ENCODE results near the gene SH2D2A. TPM values are rescaled to one million over a fixed set of nuclear protein-coding genes. Genes with fewer than 3 reads are reported as not detected.

The SH2D2A gene
- total RNA-seq (2014; rRNA removed; shearing (Covaris generic)), result 135 TPM in 2 replicates
- 50.7 and 72.9 TPM in 2 replicates for polyA plus RNA-seq (2014; cell fraction: nucleus; rRNA removed)

DNA sequence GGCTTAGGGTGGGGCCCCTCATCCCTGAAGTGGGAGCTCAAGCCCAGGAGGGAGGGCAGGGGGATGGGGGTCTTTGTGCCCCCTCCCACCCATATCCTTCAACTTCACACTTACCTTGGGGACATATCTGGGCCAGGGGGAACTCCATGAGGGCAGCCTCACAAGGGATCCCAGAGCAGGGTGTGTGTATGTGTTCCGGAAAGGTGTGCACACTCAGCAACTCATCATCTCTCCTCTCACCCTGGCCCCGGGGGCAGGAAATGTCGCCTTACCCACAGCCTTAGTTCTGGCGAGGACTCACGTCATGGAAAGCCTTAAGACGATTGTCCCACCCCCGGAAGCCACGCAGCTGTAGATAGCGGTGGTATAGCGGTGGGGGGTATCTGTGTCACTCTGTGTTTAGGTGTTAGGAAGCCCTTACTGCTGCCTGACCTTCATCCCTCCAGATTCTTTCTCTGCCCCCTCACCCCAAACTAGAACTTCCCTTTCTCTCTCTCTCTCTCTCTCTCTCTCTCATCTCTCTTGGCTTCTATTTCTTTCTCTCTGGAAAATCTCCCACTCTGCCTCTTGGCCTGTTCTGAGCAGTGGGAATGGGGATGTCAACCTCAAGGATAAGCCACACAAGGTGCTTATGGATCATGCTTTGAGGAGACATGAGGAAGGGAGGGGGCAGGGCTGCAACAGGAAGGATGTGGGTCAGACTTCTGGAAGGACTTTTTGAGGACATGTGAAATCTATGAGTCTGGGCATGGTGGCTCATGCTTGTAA, at the start of gene SH2D2A:
Gene SH2D2A, minus strand, starts transcription at position 288 of the 768 bp plus-strand sequence. Its CDS starts 140 bp downstream, at position 148.
- peak; percentile 90 for DNase-seq (ENCODE audit: extremely low read depth, low read depth)

DNA sequence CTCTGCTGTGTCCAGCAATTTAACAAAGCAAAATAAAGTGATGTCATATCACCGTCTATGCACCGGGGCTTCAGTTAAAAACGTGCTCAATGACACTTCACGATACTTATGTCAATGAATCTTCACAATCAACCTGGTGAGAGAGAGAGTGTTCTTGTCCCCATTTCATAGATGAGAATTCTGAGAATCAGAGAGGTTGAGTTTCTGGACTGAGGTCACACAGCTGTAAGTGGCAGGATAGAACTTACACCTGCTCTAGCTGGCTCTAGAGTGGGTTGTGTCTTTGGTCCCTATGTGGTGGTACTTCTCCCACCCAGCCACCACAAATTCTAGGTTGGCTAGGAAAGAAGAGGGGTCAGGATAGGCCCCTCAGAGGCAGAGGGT, 49.2 kb upstream of the SH2D2A start:
- no peak for DNase-seq (ENCODE audit: extremely low read depth, low read depth)

DNA sequence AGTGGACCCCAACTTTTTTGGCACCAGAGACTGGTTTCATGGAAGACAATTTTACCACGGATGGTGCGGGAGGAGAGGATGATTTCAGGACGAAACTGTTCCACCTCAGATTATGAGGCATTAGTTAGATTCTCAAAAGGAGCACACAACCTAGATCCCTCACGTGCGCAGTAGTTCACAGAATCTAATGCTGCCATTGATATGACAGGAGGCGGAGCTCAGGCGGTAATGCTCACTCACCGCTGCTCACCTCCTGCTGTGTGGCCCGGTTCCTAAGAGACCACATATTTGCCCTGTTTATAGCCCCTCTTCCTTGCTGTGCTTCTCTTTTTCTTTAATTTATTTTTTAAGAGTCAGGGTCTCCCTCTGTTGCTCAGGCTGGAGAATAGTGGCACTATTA, 48.6 kb upstream of the SH2D2A start:
- DNase-seq (ENCODE audit: extremely low read depth, low read depth), result no peak

GRCh38 chr1:156864796-156865195, 48.1 kb upstream of the SH2D2A start:
- DNase-seq (ENCODE audit: extremely low read depth, low read depth), result no peak

GRCh38 chr1:156863631-156864030, 47.0 kb upstream of the SH2D2A start:
- no peak for DNase-seq (ENCODE audit: extremely low read depth, low read depth)

GRCh38 chr1:156862997-156863599, 46.5 kb upstream of the SH2D2A start:
- DNase-seq (ENCODE audit: extremely low read depth, low read depth), result no peak

- no peak for DNase-seq (ENCODE audit: extremely low read depth, low read depth)
These were observed 45.9 kb upstream of the SH2D2A start for GRCh38 chr1:156862584-156862983.

- DNase-seq (ENCODE audit: extremely low read depth, low read depth), result no peak
These were observed 44.2 kb upstream of the SH2D2A start, which contains the start of gene NTRK1 for GRCh38 chr1:156860628-156861423. NTRK1 (plus strand) TSS chr1:156860865; CDS start chr1:156860935, 70 bp downstream.

- DNase-seq (ENCODE audit: extremely low read depth, low read depth), result peak; percentile 43
These were observed 43.5 kb upstream of the SH2D2A start for GRCh38 chr1:156860113-156860627.

- DNase-seq (ENCODE audit: extremely low read depth, low read depth), result no peak
These were observed 43.0 kb upstream of the SH2D2A start for GRCh38 chr1:156859523-156860112.

DNA sequence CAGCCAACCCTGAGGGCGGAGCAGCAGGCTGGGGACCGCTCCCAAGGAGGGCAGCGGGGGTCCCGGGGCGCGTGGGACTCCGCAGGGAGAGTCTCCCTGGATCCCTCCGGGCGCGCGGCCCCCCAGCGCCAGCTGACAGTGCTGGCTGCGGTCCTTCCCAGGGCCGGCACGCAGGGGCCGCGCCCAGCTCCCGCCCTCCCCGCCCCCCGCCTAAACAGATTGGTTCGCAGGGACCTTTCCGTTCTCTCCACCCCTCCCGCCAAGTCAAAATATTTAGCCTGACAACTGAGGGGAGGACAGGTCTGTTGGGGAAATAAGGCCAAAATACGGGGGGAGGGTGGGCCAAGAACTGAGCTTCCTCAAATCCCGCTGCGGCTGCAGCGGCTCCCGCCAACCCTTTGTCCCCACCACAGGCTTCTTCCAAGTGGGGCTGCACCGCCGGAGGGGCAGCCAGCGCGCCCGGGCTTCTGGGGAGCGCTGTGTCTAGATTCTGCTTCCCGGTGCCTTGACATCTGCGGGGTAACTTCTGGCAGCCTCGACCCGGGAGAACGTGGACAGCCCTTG, 42.4 kb upstream of the SH2D2A start, which contains the start of gene INSRR:
Gene INSRR, minus strand, starts transcription at position 159 of the 564 bp plus-strand sequence. CDS start 496 bp downstream, outside the sequence.
- no peak for DNase-seq (ENCODE audit: extremely low read depth, low read depth)

GRCh38 chr1:156858555-156858956, 41.9 kb upstream of the SH2D2A start:
- DNase-seq (ENCODE audit: extremely low read depth, low read depth), result no peak

- no peak for DNase-seq (ENCODE audit: extremely low read depth, low read depth)
These were observed 40.9 kb upstream of the SH2D2A start for GRCh38 chr1:156857532-156857931.

DNA sequence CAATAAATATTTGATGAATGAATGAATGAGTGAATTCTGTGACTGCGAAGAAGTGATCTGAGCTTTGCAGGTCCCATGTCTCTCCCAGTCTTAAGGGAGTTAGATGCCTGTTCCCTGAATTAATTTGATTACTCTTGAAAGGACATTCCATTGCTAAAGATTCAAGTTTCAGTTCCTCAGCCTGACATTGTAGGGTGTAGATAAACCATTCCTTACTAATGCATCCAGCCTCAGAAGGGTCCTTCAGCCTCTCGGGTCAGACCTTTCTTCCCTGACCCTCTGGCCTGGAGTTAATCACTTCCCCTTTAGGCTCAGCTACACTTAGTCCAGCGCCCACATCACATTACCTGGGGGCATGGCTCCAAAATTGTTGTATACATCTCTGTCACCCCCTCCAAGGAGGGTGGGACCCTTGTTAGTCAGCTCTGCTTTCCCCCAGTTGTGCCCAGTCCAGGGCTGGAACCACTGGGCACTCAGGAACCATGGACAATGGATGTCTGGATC, 39.7 kb upstream of the SH2D2A start:
- DNase-seq (ENCODE audit: extremely low read depth, low read depth), result no peak

DNA sequence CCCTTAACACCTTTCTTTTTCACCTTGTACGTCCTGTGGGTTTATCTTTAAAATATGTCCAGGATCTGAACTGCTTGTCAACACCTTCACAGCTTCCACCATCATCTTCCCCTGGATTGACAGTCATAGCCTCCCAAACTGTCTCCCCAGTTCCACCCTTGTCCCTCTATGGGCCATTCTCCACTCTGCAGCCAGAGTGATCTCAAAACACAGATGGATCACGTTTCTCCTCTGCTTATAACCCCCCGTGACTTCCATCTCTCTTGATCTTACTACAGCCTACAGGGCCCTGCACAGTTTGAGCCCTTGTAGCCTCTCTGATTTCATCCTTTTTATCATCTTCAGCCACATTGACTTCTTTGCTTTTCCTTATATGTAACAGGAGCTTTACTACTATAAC, 38.0 kb upstream of the SH2D2A start:
- DNase-seq (ENCODE audit: extremely low read depth, low read depth), result no peak

- DNase-seq (ENCODE audit: extremely low read depth, low read depth), result no peak
These were observed 37.1 kb upstream of the SH2D2A start for GRCh38 chr1:156853761-156854160.

GRCh38 chr1:156852418-156852874, 35.8 kb upstream of the SH2D2A start:
- no peak for DNase-seq (ENCODE audit: extremely low read depth, low read depth)

DNA sequence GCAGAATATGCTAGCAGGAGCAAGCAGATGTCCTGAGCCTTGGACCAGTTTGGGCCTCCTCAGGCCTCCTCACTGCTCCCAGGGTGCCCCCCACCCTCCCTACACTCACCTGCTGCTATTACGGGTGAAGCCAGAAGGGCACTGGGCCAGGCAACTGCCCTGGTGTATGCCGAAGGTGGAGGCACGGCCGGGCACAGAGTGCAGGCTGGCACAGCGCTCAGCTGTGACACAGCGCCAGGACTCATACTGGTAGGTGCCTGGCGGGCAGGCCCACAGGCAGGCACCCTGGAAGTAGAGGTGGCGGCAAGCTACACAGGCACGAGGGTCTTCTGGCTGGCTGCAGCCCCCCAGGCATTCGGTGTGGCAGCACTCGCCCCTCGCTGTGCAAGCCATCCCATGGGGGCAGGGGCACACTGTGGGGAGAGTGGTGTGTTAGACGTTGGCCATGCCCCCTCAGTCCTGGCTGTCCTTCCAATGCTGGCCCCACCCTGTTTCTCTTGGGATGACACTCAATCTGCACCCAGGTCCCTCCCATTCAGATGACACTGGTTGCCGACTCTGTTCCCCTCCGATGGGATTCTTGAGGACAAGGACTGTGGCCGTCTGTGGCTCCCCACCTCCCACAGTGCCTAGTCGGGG, 35.2 kb upstream of the SH2D2A start:
- no peak for DNase-seq (ENCODE audit: extremely low read depth, low read depth)

DNA sequence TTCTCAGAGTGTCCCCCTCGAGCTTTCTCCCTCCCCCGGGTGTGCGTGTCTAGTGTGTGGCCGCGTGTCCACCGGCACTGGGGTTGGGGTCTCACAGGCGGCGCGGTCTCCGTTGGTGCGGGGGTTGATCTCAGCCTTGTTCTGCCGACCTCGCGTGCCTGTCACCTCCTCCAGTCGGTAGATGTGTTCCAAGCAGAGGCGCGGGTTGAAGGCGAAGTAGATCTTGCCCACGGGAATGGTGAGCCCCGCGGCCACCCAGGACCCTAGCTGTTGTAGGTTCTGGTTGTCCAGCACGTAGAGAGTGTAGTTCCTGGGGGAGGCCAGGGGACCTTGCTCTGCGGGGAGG, 32.5 kb upstream of the SH2D2A start:
- no peak for DNase-seq (ENCODE audit: extremely low read depth, low read depth)
